IMR-90 (cell line): Measurements from ENCODE around the gene SPON1. TPM values are rescaled to one million over a fixed set of nuclear protein-coding genes. Genes with fewer than 3 reads are reported as not detected.

Source experiments
- ATAC-seq: fragments of 200-7000 bp; cut with Tn5 transposase; 2 replicates; pipeline ENCODE4 v1.9.1; 2020; ENCODE audit warnings: low read depth, mild to moderate bottlenecking, moderate library complexity
- BruUV-seq: library from RNA; stranded (reverse); fragments of 400-500 nt; replicated peaks from 2 replicates; lab custom pipeline; 2021; lab: Mats Ljungman, UMichigan
- CTCF ChIA-PET: fragments of 300-600 bp; formaldehyde crosslinking; extraction: SDS; loops from one replicate; lab custom pipeline; 2021; ENCODE audit warnings: antibody characterized with exemption; lab: Yijun Ruan, JAX
- POLR2A ChIA-PET: fragments of 300-600 bp; sonication (Branson Sonifier 250); formaldehyde crosslinking; loops from one replicate; lab custom pipeline; 2022; ENCODE audit warnings: antibody characterized with exemption; ENCODE audit not compliant: unreplicated experiment; lab: Charles Lee
- DNase-seq: peaks from one replicate; pipeline ENCODE4 v3.0.0; 2013
- H2AFZ ChIP-seq: replicated peaks from 2 replicates; pipeline ENCODE3; 2013; ENCODE audit warnings: low read length, mild to moderate bottlenecking; ENCODE audit not compliant: poor library complexity
- H2AK5ac ChIP-seq: 2 replicates; pipeline ENCODE4 v1.6.1; 2013; ENCODE audit warnings: low read depth, low read length, inconsistent platforms
- H2AK9ac ChIP-seq: replicated peaks from 2 replicates; pipeline ENCODE3; 2013; ENCODE audit warnings: mild to moderate bottlenecking, low read depth, low read length, moderate library complexity; ENCODE audit not compliant: poor library complexity
- H2BK120ac ChIP-seq: 2 replicates; pipeline ENCODE4 v1.6.1; 2013; ENCODE audit warnings: low read depth, low read length, inconsistent platforms
- H2BK15ac ChIP-seq: 3 replicates; pipeline ENCODE4 v1.6.1; 2013; ENCODE audit warnings: low read depth, low read length, inconsistent platforms
- H2BK20ac ChIP-seq: 2 replicates; pipeline ENCODE4 v1.6.1; 2013; ENCODE audit warnings: low read depth, mild to moderate bottlenecking, inconsistent platforms, low read length, moderate library complexity
- H2BK5ac ChIP-seq: 2 replicates; pipeline ENCODE4 v1.6.1; 2013; ENCODE audit warnings: mild to moderate bottlenecking, low read depth, low read length, inconsistent platforms; ENCODE audit not compliant: poor library complexity, severe bottlenecking
- H3K14ac ChIP-seq: replicated peaks from 2 replicates; pipeline ENCODE4 v1.6.1; 2013; ENCODE audit warnings: low read depth, low read length, inconsistent platforms
- H3K18ac ChIP-seq: 2 replicates; pipeline ENCODE4 v1.6.1; 2013; ENCODE audit warnings: low read depth, low read length, control low read depth
- H3K23ac ChIP-seq: 2 replicates; pipeline ENCODE4 v1.6.1; 2013; ENCODE audit warnings: low read depth, low read length, inconsistent platforms
- H3K27ac ChIP-seq: 2 replicates; pipeline ENCODE4 v1.5.1; 2013; ENCODE audit warnings: mild to moderate bottlenecking, control low read depth, low read length; ENCODE audit not compliant: insufficient read depth
- H3K27me3 ChIP-seq: 2 replicates; pipeline ENCODE4 v1.6.1; 2013; ENCODE audit warnings: low read length; ENCODE audit not compliant: control insufficient read depth, insufficient read depth
- H3K36me3 ChIP-seq: 2 replicates; pipeline ENCODE4 v1.6.1; 2013; ENCODE audit warnings: low read length, mixed read lengths; ENCODE audit not compliant: control insufficient read depth, insufficient read depth
- H3K4ac ChIP-seq: 2 replicates; pipeline ENCODE4 v1.6.1; 2013; ENCODE audit warnings: low read depth, low read length, inconsistent platforms
- H3K4me1 ChIP-seq: 2 replicates; pipeline ENCODE4 v1.6.1; 2013; ENCODE audit warnings: low read length, mixed read lengths; ENCODE audit not compliant: control insufficient read depth, insufficient read depth
- H3K4me2 ChIP-seq: 2 replicates; pipeline ENCODE4 v1.6.1; 2013; ENCODE audit warnings: low read depth, mild to moderate bottlenecking, control low read depth, low read length, moderate library complexity
- H3K4me3 ChIP-seq: 2 replicates; pipeline ENCODE4 v1.5.1; 2013; ENCODE audit warnings: low read depth, mild to moderate bottlenecking, control low read depth, low read length, moderate library complexity; ENCODE audit not compliant: insufficient read depth
- H3K56ac ChIP-seq: 2 replicates; pipeline ENCODE4 v1.6.1; 2013; ENCODE audit warnings: low read length, inconsistent platforms; ENCODE audit not compliant: insufficient read depth; ENCODE audit errors: extremely low read depth
- H3K79me1 ChIP-seq, 2 experiments: 2 replicates each; pipeline ENCODE4 v1.6.1; 2013; ENCODE audit warnings: low read length in 2 of 2, inconsistent platforms in 1 of 2, low read depth in 1 of 2
- H3K9ac ChIP-seq: 2 replicates; pipeline ENCODE4 v1.6.1; 2013; ENCODE audit warnings: low read depth, low read length, control low read depth
- H3K9me1 ChIP-seq: 2 replicates; pipeline ENCODE4 v1.6.1; 2013; ENCODE audit warnings: low read length, inconsistent platforms; ENCODE audit not compliant: insufficient read depth
- H3K9me3 ChIP-seq: 2 replicates; pipeline ENCODE4 v1.6.1; 2013; ENCODE audit warnings: low read length; ENCODE audit not compliant: control insufficient read depth, insufficient read depth
- H4K20me1 ChIP-seq: 2 replicates; pipeline ENCODE4 v1.6.1; 2013; ENCODE audit warnings: low read length, inconsistent platforms; ENCODE audit not compliant: insufficient read depth
- H4K5ac ChIP-seq: 2 replicates; pipeline ENCODE4 v1.6.1; 2013; ENCODE audit warnings: mild to moderate bottlenecking, low read depth, low read length, control low read depth
- H4K8ac ChIP-seq, 2 experiments: 2 replicates each; pipeline ENCODE4 v1.6.1; 2013; ENCODE audit warnings: low read depth in 2 of 2, low read length in 2 of 2, control low read depth in 1 of 2, inconsistent platforms in 1 of 2
- H4K91ac ChIP-seq: 2 replicates; pipeline ENCODE4 v1.6.1; 2013; ENCODE audit warnings: low read depth, low read length, inconsistent platforms; ENCODE audit not compliant: insufficient read depth
- BHLHE40 ChIP-seq: fragments of 150-350 bp; IDR thresholded peaks from 2 replicates; pipeline ENCODE4 v1.6.1; 2016; ENCODE audit warnings: mild to moderate bottlenecking, low read depth, low read length
- CEBPB ChIP-seq: IDR thresholded peaks from 2 replicates; pipeline ENCODE4 v1.6.1; 2012; ENCODE audit warnings: low read depth, low read length, improper control_type of control experiment
- CHD1 ChIP-seq: IDR thresholded peaks from 2 replicates; pipeline ENCODE4 v1.6.1; 2012; ENCODE audit warnings: low read depth, low read length, improper control_type of control experiment
- FOS ChIP-seq: fragments of 150-350 bp; IDR thresholded peaks from 2 replicates; pipeline ENCODE4 v1.6.1; 2016; ENCODE audit warnings: low read depth, low read length
- MAZ ChIP-seq: IDR thresholded peaks from 2 replicates; pipeline ENCODE4 v1.6.1; 2012; ENCODE audit warnings: low read depth, mild to moderate bottlenecking, low read length, improper control_type of control experiment, moderate library complexity, borderline replicate concordance
- MXI1 ChIP-seq: IDR thresholded peaks from 2 replicates; pipeline ENCODE4 v1.6.1; 2012; ENCODE audit warnings: low read depth, mild to moderate bottlenecking, low read length, moderate library complexity, borderline replicate concordance
- RAD21 ChIP-seq: IDR thresholded peaks from 2 replicates; pipeline ENCODE4 v1.6.1; 2012; ENCODE audit warnings: low read length, improper control_type of control experiment
- RCOR1 ChIP-seq: IDR thresholded peaks from 2 replicates; pipeline ENCODE4 v1.6.1; 2012; ENCODE audit warnings: mild to moderate bottlenecking, low read length, improper control_type of control experiment; ENCODE audit not compliant: insufficient replicate concordance
- RFX5 ChIP-seq: IDR thresholded peaks from 2 replicates; pipeline ENCODE4 v1.8.0; 2012; ENCODE audit warnings: low read depth, mild to moderate bottlenecking, low read length, moderate library complexity
- WGBS, 2 experiments: methylation state at CpG; one replicate each; pipeline versions ENCODE4 v1.1.5 to v1.1.7; 2013; ENCODE audit warnings: missing lambda C conversion rate in 2 of 2; ENCODE audit not compliant: insufficient read length in 1 of 2; ENCODE audit errors: extremely low coverage in 2 of 2; 5-methylcytosine and 5-hydroxymethylcytosine counted together
- dilution Hi-C: fragments of 300-500 bp; cut with HindIII; formaldehyde crosslinking; loops from one replicate; pipeline ENCODE4 v1.14.3; 2018; ENCODE audit warnings: low sequenced_read_pairs; ENCODE audit not compliant: unreplicated experiment
- in situ Hi-C: fragments of 300-500 bp; cut with MboI; formaldehyde crosslinking; loops from 3 replicates; pipeline ENCODE4 v1.14.3; 2019; ENCODE audit warnings: low sequenced_read_pairs, inconsistent platforms, mixed read lengths
- intact Hi-C: fragments of 100-400 bp; cut with micrococcal nuclease; formaldehyde crosslinking; loops from 2 replicates; pipeline ENCODE4 v1.10.0; 2022
- polyA plus RNA-seq, 3 experiments: library from polyadenylated mRNA; depleted of rRNA; stranded (reverse); fragments of >200 nt; gene quantifications; 2 replicates each; pipeline ENCODE4 v1.2.3, GENCODE V29; 2012; ENCODE audit warnings: low replicate concordance in 1 of 3
- total RNA-seq: library from RNA; depleted of rRNA; stranded (reverse); fragments of >200 nt; gene quantifications from 2 replicates; pipeline ENCODE4 v1.2.3, GENCODE V29; 2012
- TF ChIP-seq, protein P1 (sequence below): conservative IDR thresholded peaks from 2 replicates; pipeline ENCODE4 v1.5.1; 2012; ENCODE audit warnings: mild to moderate bottlenecking, low read depth, low read length, improper control_type of control experiment
- TF ChIP-seq, protein P2 (sequence below): fragments of 150-350 bp; IDR thresholded peaks from 2 replicates; pipeline ENCODE4 v1.6.1; 2017; ENCODE audit warnings: mild to moderate bottlenecking, antibody characterized with exemption, low read length, low read depth
- TF ChIP-seq, protein P3 (sequence below): fragments of 150-350 bp; IDR thresholded peaks from 2 replicates; pipeline ENCODE4 v1.6.1; 2016; ENCODE audit warnings: low read depth, mild to moderate bottlenecking, low read length, moderate library complexity, borderline replicate concordance

SPON1 gene
- total and polyA plus RNA-seq, 2 of the 4 experiments (the other 2 are of a cell fraction), result 0.62 to 0.72 TPM

DNA sequence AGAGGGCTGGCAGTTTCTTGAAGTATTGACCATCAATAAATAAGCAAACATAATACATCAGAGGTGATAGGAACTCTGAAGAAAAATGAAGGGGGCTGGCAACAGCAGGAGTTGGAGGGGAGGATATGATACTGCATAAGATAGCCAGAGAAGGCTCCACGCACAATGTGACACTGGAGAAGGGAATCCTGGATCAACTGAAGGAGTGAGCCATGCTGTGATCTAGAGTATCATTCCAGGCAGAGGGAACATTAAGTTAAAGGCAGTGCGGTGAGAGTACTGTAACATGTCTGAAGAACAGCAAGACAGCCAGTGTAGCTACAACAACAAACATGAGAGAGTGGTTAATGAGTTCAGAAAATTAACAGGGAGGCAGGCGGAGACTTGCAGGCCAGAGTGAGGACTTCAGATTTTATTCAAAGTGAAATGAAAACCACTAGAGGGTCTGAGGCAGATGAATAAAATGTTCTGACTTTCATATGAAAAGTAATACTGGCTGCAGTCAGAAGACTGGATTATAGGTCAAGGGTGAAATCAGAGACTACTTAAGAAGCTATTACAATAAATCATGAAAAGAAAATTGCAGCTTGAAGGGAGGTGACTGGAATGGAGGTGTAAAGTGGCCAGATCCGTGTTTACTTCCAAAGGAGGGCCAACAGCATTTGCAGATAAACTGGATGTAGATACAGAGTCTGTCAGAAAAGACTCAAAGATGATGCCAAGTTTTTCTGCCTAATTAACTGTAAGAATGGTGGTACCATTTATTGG, 347.1 kb downstream of the SPON1 start (continued):
- no peak for TF ChIP-seq FOS

DNA sequence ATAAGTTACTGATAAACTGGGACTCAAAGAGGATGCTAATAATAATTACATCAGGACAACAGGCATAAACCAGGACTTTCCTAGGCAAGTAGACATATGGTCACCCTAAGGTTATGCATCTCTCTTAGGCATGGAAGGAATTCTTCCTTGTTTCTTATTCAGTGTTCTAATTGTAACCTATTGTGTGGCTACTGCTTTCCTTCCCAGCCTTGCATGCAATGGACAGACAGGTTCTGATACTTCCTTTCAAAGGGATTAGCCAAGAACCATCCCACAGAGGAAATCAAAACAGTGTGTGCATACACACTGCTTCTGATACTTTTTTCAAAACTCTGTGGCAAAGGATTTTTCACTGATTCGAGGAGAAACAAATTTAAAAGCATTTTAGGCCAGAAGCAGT, 348.2 kb downstream of the SPON1 start:
- H3K27me3 ChIP-seq, result no peaks in the 10 kb centered on the region
- H3K4me3 ChIP-seq, result no peak overlapping the region
- no peak overlapping the region for H2BK5ac ChIP-seq
- no peak overlapping the region for H3K4me2 ChIP-seq
- no peak overlapping the region for H4K5ac ChIP-seq
- H2BK20ac ChIP-seq, result no peak overlapping the region
- H4K91ac ChIP-seq, result no peak overlapping the region
- ATAC-seq, result no peak
- no peak overlapping the region for H2AK5ac ChIP-seq
- H3K56ac ChIP-seq, result no peak overlapping the region
- peaks cover 15% of the 10 kb centered on the region for H3K9me1 ChIP-seq
- no peaks in the 10 kb centered on the region for H3K36me3 ChIP-seq
- no peak overlapping the region for H3K18ac ChIP-seq
- no peak overlapping the region for H3K27ac ChIP-seq
- peaks cover 38 to 78% of the 10 kb centered on the region in 2 experiments for H3K79me1 ChIP-seq
- dilution Hi-C loops (loop anchor here (25.0 kb wide), 1 partner anchor 152 kb away; no protein-coding TSS in a partner anchor), in situ Hi-C loops (no loop called here), intact Hi-C loops (no loop called here)
- BruUV-seq, result no TSS peak
- no peak overlapping the region for H4K8ac ChIP-seq
- DNase-seq, result peak; percentile 49
- ChIA-PET POLR2A (no interaction called here), CTCF (interaction anchor here (1.0 kb wide), 1 partner anchor 8 kb away, joined by 4 read pairs; no protein-coding TSS in a partner anchor)
- H3K9ac ChIP-seq, result no peak overlapping the region
- no peak overlapping the region for H2BK15ac ChIP-seq
- no CpG with 5 or more reads among the region's 1 CpG for WGBS, 2 experiments
- peaks cover 17% of the 10 kb centered on the region for H3K4me1 ChIP-seq
- H3K4ac ChIP-seq, result no peak overlapping the region
- H2AK9ac ChIP-seq, result no peak overlapping the region
- no peak overlapping the region for H2AFZ ChIP-seq
- no peaks in the 10 kb centered on the region for H3K9me3 ChIP-seq
- peaks cover 82% of the 10 kb centered on the region for H4K20me1 ChIP-seq
- no peak overlapping the region for H2BK120ac ChIP-seq
- 0 out of 2 replicates have a peak overlapping the region, but pooled peaks have one; percentile 11 for H3K14ac ChIP-seq
- H3K23ac ChIP-seq, result no peak overlapping the region
- TF ChIP-seq, protein P1, sequence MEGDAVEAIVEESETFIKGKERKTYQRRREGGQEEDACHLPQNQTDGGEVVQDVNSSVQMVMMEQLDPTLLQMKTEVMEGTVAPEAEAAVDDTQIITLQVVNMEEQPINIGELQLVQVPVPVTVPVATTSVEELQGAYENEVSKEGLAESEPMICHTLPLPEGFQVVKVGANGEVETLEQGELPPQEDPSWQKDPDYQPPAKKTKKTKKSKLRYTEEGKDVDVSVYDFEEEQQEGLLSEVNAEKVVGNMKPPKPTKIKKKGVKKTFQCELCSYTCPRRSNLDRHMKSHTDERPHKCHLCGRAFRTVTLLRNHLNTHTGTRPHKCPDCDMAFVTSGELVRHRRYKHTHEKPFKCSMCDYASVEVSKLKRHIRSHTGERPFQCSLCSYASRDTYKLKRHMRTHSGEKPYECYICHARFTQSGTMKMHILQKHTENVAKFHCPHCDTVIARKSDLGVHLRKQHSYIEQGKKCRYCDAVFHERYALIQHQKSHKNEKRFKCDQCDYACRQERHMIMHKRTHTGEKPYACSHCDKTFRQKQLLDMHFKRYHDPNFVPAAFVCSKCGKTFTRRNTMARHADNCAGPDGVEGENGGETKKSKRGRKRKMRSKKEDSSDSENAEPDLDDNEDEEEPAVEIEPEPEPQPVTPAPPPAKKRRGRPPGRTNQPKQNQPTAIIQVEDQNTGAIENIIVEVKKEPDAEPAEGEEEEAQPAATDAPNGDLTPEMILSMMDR, result no peak
- TF ChIP-seq, protein P2, sequence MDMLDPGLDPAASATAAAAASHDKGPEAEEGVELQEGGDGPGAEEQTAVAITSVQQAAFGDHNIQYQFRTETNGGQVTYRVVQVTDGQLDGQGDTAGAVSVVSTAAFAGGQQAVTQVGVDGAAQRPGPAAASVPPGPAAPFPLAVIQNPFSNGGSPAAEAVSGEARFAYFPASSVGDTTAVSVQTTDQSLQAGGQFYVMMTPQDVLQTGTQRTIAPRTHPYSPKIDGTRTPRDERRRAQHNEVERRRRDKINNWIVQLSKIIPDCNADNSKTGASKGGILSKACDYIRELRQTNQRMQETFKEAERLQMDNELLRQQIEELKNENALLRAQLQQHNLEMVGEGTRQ, result no peak
- TF ChIP-seq CHD1 (no peak), RCOR1 (no peak), RAD21 (no peak), RFX5 (no peak), FOS (no peak), MXI1 (no peak), CEBPB (no peak), MAZ (no peak), BHLHE40 (no peak)
- TF ChIP-seq, protein P3, sequence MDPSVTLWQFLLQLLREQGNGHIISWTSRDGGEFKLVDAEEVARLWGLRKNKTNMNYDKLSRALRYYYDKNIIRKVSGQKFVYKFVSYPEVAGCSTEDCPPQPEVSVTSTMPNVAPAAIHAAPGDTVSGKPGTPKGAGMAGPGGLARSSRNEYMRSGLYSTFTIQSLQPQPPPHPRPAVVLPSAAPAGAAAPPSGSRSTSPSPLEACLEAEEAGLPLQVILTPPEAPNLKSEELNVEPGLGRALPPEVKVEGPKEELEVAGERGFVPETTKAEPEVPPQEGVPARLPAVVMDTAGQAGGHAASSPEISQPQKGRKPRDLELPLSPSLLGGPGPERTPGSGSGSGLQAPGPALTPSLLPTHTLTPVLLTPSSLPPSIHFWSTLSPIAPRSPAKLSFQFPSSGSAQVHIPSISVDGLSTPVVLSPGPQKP, result no peak
